Loucy (cell line): ENCODE results near the gene PTCD1.

Experiments used
- H2AFZ ChIP-seq: fragments of 200-600 bp; sonication (generic); 2 replicates; pipeline ENCODE4 v1.6.0; 2016; ENCODE audit warnings: antibody characterized with exemption, mild to moderate bottlenecking, low read length, moderate library complexity
- H3F3A ChIP-seq: fragments of 200-600 bp; 2 replicates; pipeline ENCODE4 v1.6.0; 2016; ENCODE audit warnings: antibody characterized with exemption, low read depth, mild to moderate bottlenecking
- H3K27me3 ChIP-seq: fragments of 200-600 bp; sonication (generic); 2 replicates; pipeline ENCODE4 v1.6.1; 2014; ENCODE audit warnings: low read length, mild to moderate bottlenecking; ENCODE audit not compliant: insufficient read depth, poor library complexity, severe bottlenecking
- H3K36me3 ChIP-seq: fragments of 200-600 bp; sonication (generic); 2 replicates; pipeline ENCODE4 v1.6.1; 2016; ENCODE audit warnings: low read length; ENCODE audit not compliant: insufficient read depth
- H3K4me1 ChIP-seq: fragments of 200-600 bp; sonication (generic); 2 replicates; pipeline ENCODE4 v1.5.1; 2014; ENCODE audit warnings: low read length, mild to moderate bottlenecking; ENCODE audit not compliant: insufficient read depth, poor library complexity, severe bottlenecking
- H3K4me2 ChIP-seq: fragments of 200-600 bp; sonication (generic); 2 replicates; pipeline ENCODE4 v1.6.0; 2014; ENCODE audit warnings: antibody characterized with exemption, low read length, low read depth, mild to moderate bottlenecking; ENCODE audit not compliant: poor library complexity, severe bottlenecking
- H3K4me3 ChIP-seq: fragments of 200-600 bp; sonication (generic); 2 replicates; pipeline ENCODE4 v1.5.1; 2014; ENCODE audit warnings: low read length, mild to moderate bottlenecking, mixed read lengths; ENCODE audit not compliant: poor library complexity, severe bottlenecking
- H3K79me2 ChIP-seq: fragments of 200-600 bp; sonication (generic); 2 replicates; pipeline ENCODE4 v1.6.1; 2014; ENCODE audit warnings: low read length; ENCODE audit not compliant: insufficient read depth
- H3K9ac ChIP-seq: fragments of 200-600 bp; sonication (generic); 2 replicates; pipeline ENCODE4 v1.6.0; 2014; ENCODE audit warnings: mild to moderate bottlenecking, low read depth, low read length, moderate library complexity; ENCODE audit not compliant: poor library complexity, severe bottlenecking
- H3K9me2 ChIP-seq: fragments of 200-600 bp; sonication (generic); replicated peaks from 2 replicates; pipeline ENCODE4 v1.6.1; 2016; ENCODE audit warnings: low read depth, low read length, mixed read lengths
- H3K9me3 ChIP-seq: fragments of 200-600 bp; sonication (generic); 2 replicates; pipeline ENCODE4 v1.6.1; 2014; ENCODE audit warnings: mild to moderate bottlenecking, antibody characterized with exemption, low read length, low read depth; ENCODE audit not compliant: insufficient read depth
- H4K20me1 ChIP-seq: fragments of 200-600 bp; sonication (generic); 2 replicates; pipeline ENCODE4 v1.6.0; 2014; ENCODE audit warnings: antibody characterized with exemption, low read length, mild to moderate bottlenecking; ENCODE audit not compliant: insufficient read depth, poor library complexity, severe bottlenecking
- EZH2phosphoT487 ChIP-seq: fragments of 200-600 bp; IDR thresholded peaks from 2 replicates; pipeline ENCODE4 v1.6.1; 2018; ENCODE audit warnings: antibody characterized with exemption, mild to moderate bottlenecking, moderate library complexity, borderline replicate concordance
- TF ChIP-seq, protein P1 (sequence below): fragments of 200-600 bp; sonication (generic); conservative IDR thresholded peaks from 2 replicates; pipeline ENCODE4 v1.5.1; 2014; ENCODE audit warnings: mild to moderate bottlenecking, antibody characterized with exemption, low read length

The PTCD1 gene

DNA sequence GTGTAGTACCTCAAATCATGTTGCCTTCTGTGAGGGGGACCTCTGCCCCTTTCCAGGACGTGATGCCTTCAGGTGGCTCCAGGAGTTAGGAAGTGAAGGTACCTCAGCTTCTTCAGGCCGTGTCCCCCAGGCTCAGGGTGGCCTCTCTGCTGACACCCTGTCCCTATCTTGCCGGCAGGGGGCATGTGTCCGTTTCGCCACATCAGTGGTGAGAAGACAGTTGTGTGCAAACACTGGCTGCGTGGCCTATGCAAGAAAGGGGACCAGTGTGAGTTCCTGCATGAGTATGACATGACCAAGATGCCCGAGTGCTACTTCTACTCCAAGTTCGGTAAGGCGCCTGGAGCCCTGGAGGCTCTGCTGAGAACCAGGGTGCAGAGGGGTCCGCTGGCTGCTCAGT is 9.3 kb upstream of the PTCD1 start:
- H3K9me2 ChIP-seq: no peaks in the 10 kb centered on the region
- TF ChIP-seq, protein P1, sequence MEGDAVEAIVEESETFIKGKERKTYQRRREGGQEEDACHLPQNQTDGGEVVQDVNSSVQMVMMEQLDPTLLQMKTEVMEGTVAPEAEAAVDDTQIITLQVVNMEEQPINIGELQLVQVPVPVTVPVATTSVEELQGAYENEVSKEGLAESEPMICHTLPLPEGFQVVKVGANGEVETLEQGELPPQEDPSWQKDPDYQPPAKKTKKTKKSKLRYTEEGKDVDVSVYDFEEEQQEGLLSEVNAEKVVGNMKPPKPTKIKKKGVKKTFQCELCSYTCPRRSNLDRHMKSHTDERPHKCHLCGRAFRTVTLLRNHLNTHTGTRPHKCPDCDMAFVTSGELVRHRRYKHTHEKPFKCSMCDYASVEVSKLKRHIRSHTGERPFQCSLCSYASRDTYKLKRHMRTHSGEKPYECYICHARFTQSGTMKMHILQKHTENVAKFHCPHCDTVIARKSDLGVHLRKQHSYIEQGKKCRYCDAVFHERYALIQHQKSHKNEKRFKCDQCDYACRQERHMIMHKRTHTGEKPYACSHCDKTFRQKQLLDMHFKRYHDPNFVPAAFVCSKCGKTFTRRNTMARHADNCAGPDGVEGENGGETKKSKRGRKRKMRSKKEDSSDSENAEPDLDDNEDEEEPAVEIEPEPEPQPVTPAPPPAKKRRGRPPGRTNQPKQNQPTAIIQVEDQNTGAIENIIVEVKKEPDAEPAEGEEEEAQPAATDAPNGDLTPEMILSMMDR: 0 out of 2 replicates have a peak, but pooled peaks have one; percentile 20
- no peak for TF ChIP-seq EZH2phosphoT487
- no peaks in the 10 kb centered on the region for H4K20me1 ChIP-seq
- H3K4me1 ChIP-seq: no peaks in the 10 kb centered on the region
- H3K4me3 ChIP-seq: no peak overlapping the region
- H3K79me2 ChIP-seq: peaks cover 4% of the 10 kb centered on the region; the same call in 1 of the 2 replicates
- H2AFZ ChIP-seq: no peak overlapping the region
- H3K36me3 ChIP-seq: peaks cover 64% of the 10 kb centered on the region; the same call in 1 of the 2 replicates
- no peaks in the 10 kb centered on the region for H3K27me3 ChIP-seq
- H3K9me3 ChIP-seq: no peaks in the 10 kb centered on the region
- no peak overlapping the region for H3K9ac ChIP-seq
- H3K4me2 ChIP-seq: no peak overlapping the region
- no peaks in the 10 kb centered on the region for H3F3A ChIP-seq

DNA sequence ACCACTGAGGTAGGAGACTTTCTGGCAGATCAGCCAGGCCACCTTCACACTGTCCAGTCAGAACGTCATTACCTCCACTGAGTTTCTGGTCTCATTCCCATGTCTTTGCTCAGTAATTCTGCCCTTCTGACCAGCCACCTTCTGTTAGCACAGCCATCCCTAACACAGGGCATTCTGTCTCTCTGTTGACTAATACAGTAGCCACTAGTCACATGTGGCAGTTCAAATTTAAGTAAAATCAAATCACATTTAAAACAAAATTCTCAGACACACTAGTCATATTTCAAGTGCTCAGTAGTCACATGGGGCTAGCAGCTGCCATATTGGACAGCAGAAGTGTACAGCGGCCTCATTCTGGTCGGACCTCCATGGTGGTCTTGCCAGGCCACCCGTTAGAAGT is 7.5 kb upstream of the PTCD1 start:
- Histone ChIP-seq H3K27me3 (no peaks in the 10 kb centered on the region), H3K9me2 (no peaks in the 10 kb centered on the region), H3K4me1 (peaks cover 4% of the 10 kb centered on the region), H2AFZ (no peak overlapping the region), H3K79me2 (peaks cover 19% of the 10 kb centered on the region; the same call in 1 of the 2 replicates), H3K9ac (no peak overlapping the region), H3K4me3 (no peak overlapping the region), H3K9me3 (no peaks in the 10 kb centered on the region), H3F3A (no peaks in the 10 kb centered on the region), H3K4me2 (no peak overlapping the region), H3K36me3 (peaks cover 53% of the 10 kb centered on the region; the same call in 1 of the 2 replicates), H4K20me1 (peaks cover 4% of the 10 kb centered on the region)
- TF ChIP-seq, protein P1: no peak
- no peak for TF ChIP-seq EZH2phosphoT487

DNA sequence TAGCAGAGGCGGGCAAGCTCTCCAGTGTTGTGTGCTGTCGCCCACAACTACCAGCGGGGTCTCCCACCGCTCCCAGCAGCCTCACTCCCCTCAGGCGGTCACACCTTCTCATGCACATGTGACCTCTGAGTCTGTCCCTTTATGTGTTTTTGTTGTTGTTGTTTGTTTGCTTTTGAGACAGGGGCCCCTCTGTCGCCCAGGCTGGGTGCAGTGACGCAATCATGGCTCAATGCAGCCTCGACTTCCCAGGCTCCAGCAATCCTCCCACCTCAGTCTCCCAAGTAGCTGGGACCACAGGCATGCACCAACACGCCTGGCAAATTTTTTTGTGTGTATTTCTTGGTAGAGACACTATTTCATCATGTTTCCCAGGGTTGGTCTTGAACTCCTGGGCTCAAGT is 1.6 kb upstream of the PTCD1 start:
- peaks cover 9% of the 10 kb centered on the region; the same call in 1 of the 2 replicates for H3K36me3 ChIP-seq
- H3K9ac ChIP-seq: peak overlapping the region; percentile 87
- H3K79me2 ChIP-seq: peaks cover 68% of the 10 kb centered on the region

More for the DNA sequence above, 1.6 kb upstream of the PTCD1 start:
- Histone ChIP-seq H4K20me1 (peaks cover 30% of the 10 kb centered on the region), H3K9me2 (no peaks in the 10 kb centered on the region), H3K27me3 (no peaks in the 10 kb centered on the region), H3K4me3 (peak overlapping the region; percentile 87), H3F3A (no peaks in the 10 kb centered on the region), H3K4me1 (peaks cover 25% of the 10 kb centered on the region), H3K4me2 (peak overlapping the region; percentile 87), H2AFZ (no peak overlapping the region), H3K9me3 (no peaks in the 10 kb centered on the region)
- no peak for TF ChIP-seq EZH2phosphoT487
- TF ChIP-seq, protein P1: no peak
